B cell (primary cell): ENCODE results near the gene WDR33.

Experiments
- CTCF ChIP-seq: fragments of 200-600 bp; IDR thresholded peaks from one replicate; pipeline ENCODE4 v1.8.0; 2022; ENCODE audit warnings: antibody characterized with exemption, mild to moderate bottlenecking
- EZH2 ChIP-seq: IDR thresholded peaks from 2 replicates; pipeline ENCODE4 v1.6.1; 2012; ENCODE audit warnings: borderline replicate concordance, low read depth, mild to moderate bottlenecking, moderate library complexity, low read length; ENCODE audit not compliant: insufficient read depth, poor library complexity, severe bottlenecking

GRCh38 chr2:127857265-127857808 lies 46.4 kb upstream of the WDR33 start:
- no peak for TF ChIP-seq CTCF
- TF ChIP-seq EZH2 = no peak
